Kidney (tissue), 14 donors: ENCODE measurements around the gene MAPRE2. TPM values are rescaled to one million over a fixed set of nuclear protein-coding genes. Genes with fewer than 3 reads are reported as not detected.

Experiments
- DNase-seq, 5 donors: peaks; one replicate each; pipeline ENCODE4 v3.0.0-alpha.2; 2013 to 2020
- FAIRE-seq: peaks from 2 replicates; lab custom pipeline; 2012; peaks lifted over from hg19 to GRCh38; lab: Jason Lieb, UNC
- H3K27ac ChIP-seq, 2 donors: one replicate each; pipeline ENCODE4 v1.7.0; 2013; ENCODE audit warnings: low read depth in 2 of 2, low read length in 2 of 2, inconsistent platforms in 1 of 2
- H3K27me3 ChIP-seq: one replicate; pipeline ENCODE4 v1.7.1; 2013; ENCODE audit warnings: low read length, inconsistent platforms; ENCODE audit not compliant: control insufficient read depth, insufficient read depth
- H3K36me3 ChIP-seq, 3 donors: one replicate each; pipeline versions ENCODE4 v1.7.0 to v1.7.1; 2013; ENCODE audit warnings: low read length in 3 of 3, control low read depth in 1 of 3, inconsistent platforms in 1 of 3; ENCODE audit not compliant: insufficient read depth in 3 of 3, control insufficient read depth in 2 of 3
- H3K4me1 ChIP-seq, 3 donors: one replicate each; pipeline versions ENCODE4 v1.7.0 to v1.7.1; 2013; ENCODE audit warnings: low read length in 3 of 3, inconsistent platforms in 1 of 3, low read depth in 1 of 3; ENCODE audit not compliant: control insufficient read depth in 2 of 3, insufficient read depth in 2 of 3
- H3K4me3 ChIP-seq, 3 donors: one replicate each; pipeline versions ENCODE4 v1.7.0 to v1.8.1; 2013; ENCODE audit warnings: low read length in 3 of 3, control low read depth in 1 of 3, inconsistent platforms in 1 of 3
- H3K9ac ChIP-seq, 3 donors: one replicate each; pipeline versions ENCODE4 v1.7.0 to v1.7.1; 2013; ENCODE audit warnings: low read length in 3 of 3, control low read depth in 1 of 3, inconsistent platforms in 1 of 3
- H3K9me3 ChIP-seq, 3 donors: one replicate each; pipeline versions ENCODE4 v1.7.0 to v1.7.1; 2013; ENCODE audit warnings: low read length in 3 of 3, control low read depth in 1 of 3, inconsistent platforms in 1 of 3; ENCODE audit not compliant: control insufficient read depth in 2 of 3, insufficient read depth in 1 of 3
- CTCF ChIP-seq: IDR thresholded peaks from 3 replicates; pipeline ENCODE4 v1.5.1; 2012; ENCODE audit warnings: mild to moderate bottlenecking, moderate library complexity, borderline replicate concordance; ENCODE audit not compliant: insufficient read depth; ENCODE audit errors: extremely low read depth
- intact Hi-C: fragments of 100-400 bp; cut with DNase I; formaldehyde crosslinking; loops from one replicate; pipeline ENCODE4 v1.11.1; 2022
- polyA plus RNA-seq: library from polyadenylated mRNA; stranded (reverse); fragments of 350-450 nt; fragmentation: Illumina TruSeq; extraction: RNeasy Lipid Tissue Mini Kit (QIAGEN cat#74804); gene quantifications from one replicate; pipeline ENCODE4 v1.2.3, GENCODE V29; 2014; ENCODE audit warnings: low read depth, low replicate concordance; ENCODE audit not compliant: insufficient read depth
- total RNA-seq: library from RNA; stranded (reverse); fragmentation: NEBNext Ultra II Directional; extraction: Animal tissue kit (Norgen Biotek cat#: 25700); gene quantifications from one replicate; pipeline ENCODE4 v1.2.1, GENCODE V29; 2021
- donor health status: control.
- donor health status: control.
- donor health status: control.
- donor health status: control.
- donor health status: control.
- donor health status: DM: yes; HTN: yes; CAD: no.
- donor health status: Normal renal cell carcinoma (clear cell type).

Gene MAPRE2
- total and polyA plus RNA-seq, 2 donors from 2014 or later, result 15.2 to 30.2 TPM

- DNase-seq (peak in 1 of 5 donors; percentile 27), FAIRE-seq (no peak)
- TF ChIP-seq CTCF, result no peak
- Histone ChIP-seq H3K9ac (no peak overlapping the region), H3K27ac (no peak overlapping the region), H3K27me3 (no peaks in the 10 kb centered on the region), H3K9me3 (no peaks in the 10 kb centered on the region), H3K4me3 (no peak overlapping the region), H3K36me3 (peaks cover 0 to 4% (median 0%) of the 10 kb centered on the region in 3 donors), H3K4me1 (peaks cover 0 to 9% (median 6%) of the 10 kb centered on the region in 3 donors)
- intact Hi-C loops, result no loop called here
Observed at GRCh38 chr18:35122586-35123224, 81.5 kb downstream of the MAPRE2 start.

DNA sequence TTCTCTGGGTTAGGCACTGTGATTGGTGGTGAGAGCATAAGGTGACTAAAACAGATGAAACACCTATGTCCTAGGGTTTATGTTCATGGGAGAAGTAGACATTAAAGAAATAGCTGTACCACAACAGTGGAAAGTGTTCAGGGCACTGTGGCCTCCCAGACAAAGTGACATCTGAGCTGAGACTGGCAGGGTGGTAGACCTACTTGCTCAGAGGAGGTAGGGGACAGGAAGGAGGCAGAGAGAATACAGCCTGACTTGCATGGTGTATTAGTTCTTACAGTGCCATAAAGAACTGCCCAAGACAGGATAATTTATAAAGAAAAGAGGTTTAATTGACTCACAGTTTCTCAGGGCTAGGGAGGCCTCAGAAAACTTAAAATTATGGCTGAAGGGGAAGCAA is 82.6 kb downstream of the MAPRE2 start:
- DNase-seq (no peak), FAIRE-seq (no peak)
- Histone ChIP-seq H3K27ac (no peak overlapping the region), H3K4me3 (no peak overlapping the region), H3K9me3 (no peaks in the 10 kb centered on the region), H3K36me3 (peaks cover 0 to 5% (median 0%) of the 10 kb centered on the region in 3 donors), H3K4me1 (peaks cover 0 to 1% (median 0%) of the 10 kb centered on the region in 3 donors), H3K9ac (no peak overlapping the region), H3K27me3 (no peaks in the 10 kb centered on the region)
- no peak for TF ChIP-seq CTCF
- intact Hi-C loops, result no loop called here

- no peak overlapping the region for H3K27ac ChIP-seq
- no peak overlapping the region for H3K4me3 ChIP-seq
- no peak for TF ChIP-seq CTCF
- peaks cover 0 to 5% (median 0%) of the 10 kb centered on the region in 3 donors for H3K4me1 ChIP-seq
- peaks cover 0 to 10% (median 1%) of the 10 kb centered on the region in 3 donors for H3K36me3 ChIP-seq
- intact Hi-C loops, result no loop called here
- DNase-seq, result no peak
- H3K9me3 ChIP-seq, result no peaks in the 10 kb centered on the region
- no peak overlapping the region for H3K9ac ChIP-seq
- no peaks in the 10 kb centered on the region for H3K27me3 ChIP-seq
- FAIRE-seq, result no peak
Observed at GRCh38 chr18:35127201-35127600, 86.0 kb downstream of the MAPRE2 start.
